Measurements from ENCODE around the gene SMARCA2. TPM values are rescaled to one million over a fixed set of nuclear protein-coding genes. Genes with fewer than 3 reads are reported as not detected.
A peak's percentile ranks its signal among the peaks of the same experiment; 100 is the strongest.

Gene SMARCA2
- total and polyA plus RNA-seq, 9 donors, result 108 to 404 (median 199) TPM

DNA sequence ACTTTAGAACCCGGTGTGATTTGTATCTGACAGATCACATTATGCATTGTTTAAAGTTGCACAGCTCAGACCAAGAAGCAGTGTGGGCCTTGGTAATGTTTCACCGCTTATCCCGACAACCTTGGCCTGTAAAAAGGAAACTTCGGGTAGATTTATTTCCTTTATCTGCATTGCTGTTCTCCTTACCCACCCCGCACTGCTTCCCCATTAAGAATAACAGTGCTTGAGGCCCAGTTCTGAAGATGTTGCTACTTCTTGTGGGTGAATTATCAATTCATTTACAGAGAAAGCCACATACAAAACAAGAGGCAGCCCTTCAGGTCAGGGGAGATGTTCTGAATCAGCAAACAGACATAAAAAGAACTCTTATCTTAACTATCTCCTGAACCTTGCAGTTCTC is 8.4 kb downstream of the SMARCA2 start:
- DNase-seq, result no peak
- TF ChIP-seq CTCF (IDR thresholded peaks at IDR 0.05) (no peak), POLR2A (IDR thresholded peaks at IDR 0.05) (no peak), EP300 (IDR thresholded peaks at IDR 0.05) (no peak)
- H3K27ac ChIP-seq, result peak overlapping the region in 1 of 2 donors; percentile 6
- H3K27me3 ChIP-seq, result no peaks in the 10 kb centered on the region
- no peaks in the 10 kb centered on the region for H3K36me3 ChIP-seq
- intact Hi-C loops (cut with DNase I), result no loop called here
- H3K4me1 ChIP-seq (ENCODE audit: insufficient read depth), result peaks cover 28% of the 10 kb centered on the region
- no peak overlapping the region for H3K4me3 ChIP-seq
- whole genome bisulfite sequencing, 3 donors, result 6 to 11% (median 6%) methylated on average over 5 of the region's 5 CpGs
- H3K9me3 ChIP-seq, result no peaks in the 10 kb centered on the region

- peaks cover 27% of the 10 kb centered on the region for H3K4me1 ChIP-seq (ENCODE audit: insufficient read depth)
Observed at GRCh38 chr9:2024888-2025782, 10.0 kb downstream of the SMARCA2 start.

GRCh38 chr9:2026220-2026997 is 11.3 kb downstream of the SMARCA2 start:
- Histone ChIP-seq H3K9me3 (no peaks in the 10 kb centered on the region), H3K4me1 (ENCODE audit: insufficient read depth) (peaks cover 27% of the 10 kb centered on the region), H3K27ac (no peak overlapping the region), H3K27me3 (no peaks in the 10 kb centered on the region), H3K4me3 (no peak overlapping the region), H3K36me3 (no peaks in the 10 kb centered on the region)
- TF ChIP-seq POLR2A (IDR thresholded peaks at IDR 0.05), result no peak
- no peak for TF ChIP-seq EP300 (IDR thresholded peaks at IDR 0.05)
- no peak for TF ChIP-seq CTCF (IDR thresholded peaks at IDR 0.05)
- DNase-seq, result no peak
- intact Hi-C loops (cut with DNase I), result no loop called here
- WGBS, 3 donors, result 73 to 77% (median 76%) methylated on average over 9 of the region's 9 CpGs

More at GRCh38 chr9:2024888-2025782, 10.0 kb downstream of the SMARCA2 start:
- WGBS, 3 donors, result 18 to 25% (median 20%) methylated on average over 5 of the region's 5 CpGs
- H3K27me3 ChIP-seq, result no peaks in the 10 kb centered on the region
- no peaks in the 10 kb centered on the region for H3K9me3 ChIP-seq
- DNase-seq, result no peak
- no peak overlapping the region for H3K4me3 ChIP-seq
- TF ChIP-seq CTCF (IDR thresholded peaks at IDR 0.05), result no peak
- TF ChIP-seq POLR2A (IDR thresholded peaks at IDR 0.05), result no peak
- no peak for TF ChIP-seq EP300 (IDR thresholded peaks at IDR 0.05)
- H3K36me3 ChIP-seq, result no peaks in the 10 kb centered on the region
- no peak overlapping the region for H3K27ac ChIP-seq
- intact Hi-C loops (cut with DNase I), result no loop called here

DNA sequence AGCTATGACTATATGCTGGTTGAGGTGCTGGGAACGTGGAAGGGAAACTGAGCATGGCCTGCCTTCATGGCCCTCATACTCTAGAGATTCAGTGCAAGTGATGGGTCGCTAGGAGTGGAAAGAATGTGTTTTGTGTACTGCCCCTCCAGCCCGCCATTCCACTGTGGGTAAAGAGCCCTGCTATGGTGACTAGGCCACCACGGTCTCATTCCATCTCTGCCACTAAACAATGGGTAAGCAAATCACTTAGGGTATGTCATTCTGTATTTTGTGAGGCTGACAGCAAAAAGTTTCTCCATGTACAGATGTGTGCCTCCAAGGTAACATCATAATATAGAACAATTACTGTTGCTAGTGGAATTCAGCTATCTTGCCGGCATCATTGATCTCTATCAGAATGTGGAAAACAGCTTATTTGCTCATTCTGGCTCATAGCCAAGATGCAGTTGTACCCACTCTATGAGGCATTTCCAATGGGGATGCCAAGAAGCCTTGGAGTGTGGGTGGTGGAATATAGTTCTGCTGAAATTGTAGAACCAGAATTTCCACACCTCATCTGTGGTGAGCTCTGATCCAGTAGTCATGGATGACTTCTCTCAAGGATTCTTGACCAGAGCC is 12.5 kb downstream of the SMARCA2 start:
- Histone ChIP-seq H3K36me3 (no peaks in the 10 kb centered on the region), H3K4me1 (ENCODE audit: insufficient read depth) (peaks cover 22% of the 10 kb centered on the region), H3K4me3 (no peak overlapping the region), H3K27ac (no peak overlapping the region), H3K9me3 (no peaks in the 10 kb centered on the region), H3K27me3 (no peaks in the 10 kb centered on the region)
- TF ChIP-seq CTCF (IDR thresholded peaks at IDR 0.05) (no peak), POLR2A (IDR thresholded peaks at IDR 0.05) (no peak), EP300 (IDR thresholded peaks at IDR 0.05) (no peak)
- intact Hi-C loops (cut with DNase I), result no loop called here
- DNase-seq, result no peak
- 96 to 97% (median 97%) methylated on average over 5 of the region's 5 CpGs for WGBS, 3 donors
